Measurements from ENCODE around the gene TENT4A.

GRCh38 chr5:6666762-6667161 lies 46.5 kb upstream of the TENT4A start:
- TF ChIP-seq CTCF (IDR thresholded peaks at IDR 0.05) (no peak), POLR2A (IDR thresholded peaks at IDR 0.05) (no peak)

Data from esophagus squamous epithelium (tissue), 4 donors.